Kidney (tissue), 14 donors: Measurements from ENCODE around the gene CCDC187. TPM values are rescaled to one million over a fixed set of nuclear protein-coding genes. Genes with fewer than 3 reads are reported as not detected.

ENCODE experiments used
- DNase-seq, 5 donors: peaks; one replicate each; pipeline ENCODE4 v3.0.0-alpha.2; 2013 to 2020
- FAIRE-seq: peaks from 2 replicates; lab custom pipeline; 2012; peaks lifted over from hg19 to GRCh38; lab: Jason Lieb, UNC
- H3K27ac ChIP-seq, 2 donors: one replicate each; pipeline ENCODE4 v1.7.0; 2013; ENCODE audit warnings: low read depth in 2 of 2, low read length in 2 of 2, inconsistent platforms in 1 of 2
- H3K27me3 ChIP-seq: one replicate; pipeline ENCODE4 v1.7.1; 2013; ENCODE audit warnings: low read length, inconsistent platforms; ENCODE audit not compliant: control insufficient read depth, insufficient read depth
- H3K36me3 ChIP-seq, 3 donors: one replicate each; pipeline versions ENCODE4 v1.7.0 to v1.7.1; 2013; ENCODE audit warnings: low read length in 3 of 3, control low read depth in 1 of 3, inconsistent platforms in 1 of 3; ENCODE audit not compliant: insufficient read depth in 3 of 3, control insufficient read depth in 2 of 3
- H3K4me1 ChIP-seq, 3 donors: one replicate each; pipeline versions ENCODE4 v1.7.0 to v1.7.1; 2013; ENCODE audit warnings: low read length in 3 of 3, inconsistent platforms in 1 of 3, low read depth in 1 of 3; ENCODE audit not compliant: control insufficient read depth in 2 of 3, insufficient read depth in 2 of 3
- H3K4me3 ChIP-seq, 3 donors: one replicate each; pipeline versions ENCODE4 v1.7.0 to v1.8.1; 2013; ENCODE audit warnings: low read length in 3 of 3, control low read depth in 1 of 3, inconsistent platforms in 1 of 3
- H3K9ac ChIP-seq, 3 donors: one replicate each; pipeline versions ENCODE4 v1.7.0 to v1.7.1; 2013; ENCODE audit warnings: low read length in 3 of 3, control low read depth in 1 of 3, inconsistent platforms in 1 of 3
- H3K9me3 ChIP-seq, 3 donors: one replicate each; pipeline versions ENCODE4 v1.7.0 to v1.7.1; 2013; ENCODE audit warnings: low read length in 3 of 3, control low read depth in 1 of 3, inconsistent platforms in 1 of 3; ENCODE audit not compliant: control insufficient read depth in 2 of 3, insufficient read depth in 1 of 3
- intact Hi-C: fragments of 100-400 bp; cut with DNase I; formaldehyde crosslinking; loops from one replicate; pipeline ENCODE4 v1.11.1; 2022
- polyA plus RNA-seq: library from polyadenylated mRNA; stranded (reverse); fragments of 350-450 nt; fragmentation: Illumina TruSeq; extraction: RNeasy Lipid Tissue Mini Kit (QIAGEN cat#74804); gene quantifications from one replicate; pipeline ENCODE4 v1.2.3, GENCODE V29; 2014; ENCODE audit warnings: low read depth, low replicate concordance; ENCODE audit not compliant: insufficient read depth
- total RNA-seq: library from RNA; stranded (reverse); fragmentation: NEBNext Ultra II Directional; extraction: Animal tissue kit (Norgen Biotek cat#: 25700); gene quantifications from one replicate; pipeline ENCODE4 v1.2.1, GENCODE V29; 2021
- TF ChIP-seq, protein P1 (sequence below): IDR thresholded peaks from 3 replicates; pipeline ENCODE4 v1.5.1; 2012; ENCODE audit warnings: mild to moderate bottlenecking, moderate library complexity, borderline replicate concordance; ENCODE audit not compliant: insufficient read depth; ENCODE audit errors: extremely low read depth
- donor health status: control.
- donor health status: control.
- donor health status: control.
- donor health status: control.
- donor health status: control.
- donor health status: DM: yes; HTN: yes; CAD: no.
- donor health status: Normal renal cell carcinoma (clear cell type).

The CCDC187 gene
- total and polyA plus RNA-seq, 2 donors from 2014 or later, result 0.84 to 2.3 TPM

DNA sequence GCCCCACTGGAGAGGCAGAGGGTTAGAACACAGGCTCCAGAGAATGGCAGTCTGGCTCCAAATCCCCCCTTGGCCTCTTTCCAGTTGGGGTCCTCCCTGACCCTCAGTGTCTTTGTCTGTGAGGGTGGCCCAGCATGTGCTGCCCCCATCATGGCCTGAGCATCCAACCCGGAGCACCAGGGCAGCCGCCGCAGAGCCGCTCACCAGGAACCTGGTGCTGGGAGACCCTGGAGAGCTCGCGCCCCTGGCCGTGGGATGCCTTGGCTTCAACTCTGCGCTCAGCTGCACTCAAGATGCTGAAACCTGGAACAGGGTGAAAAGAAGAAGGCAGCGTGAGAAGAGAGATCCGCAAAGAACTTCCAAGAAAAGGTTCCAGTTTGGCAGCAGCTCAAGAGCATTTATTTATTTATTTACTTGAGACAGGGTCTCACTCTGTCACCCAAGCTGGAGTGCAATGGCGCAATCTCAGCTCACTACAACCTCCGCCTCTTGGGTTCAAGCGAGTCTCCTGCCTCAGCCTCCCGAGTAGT, 3.8 kb downstream of the CCDC187 start:
- DNase-seq (peak in 1 of 5 donors; percentile 58), FAIRE-seq (no peak)
- Histone ChIP-seq H3K9ac (no peak overlapping the region), H3K9me3 (no peaks in the 10 kb centered on the region), H3K27ac (no peak overlapping the region), H3K4me1 (peaks cover 0 to 4% (median 0%) of the 10 kb centered on the region in 3 donors), H3K36me3 (no peaks in the 10 kb centered on the region), H3K4me3 (no peak overlapping the region), H3K27me3 (no peaks in the 10 kb centered on the region)
- intact Hi-C loops, result no loop called here
- TF ChIP-seq, protein P1, sequence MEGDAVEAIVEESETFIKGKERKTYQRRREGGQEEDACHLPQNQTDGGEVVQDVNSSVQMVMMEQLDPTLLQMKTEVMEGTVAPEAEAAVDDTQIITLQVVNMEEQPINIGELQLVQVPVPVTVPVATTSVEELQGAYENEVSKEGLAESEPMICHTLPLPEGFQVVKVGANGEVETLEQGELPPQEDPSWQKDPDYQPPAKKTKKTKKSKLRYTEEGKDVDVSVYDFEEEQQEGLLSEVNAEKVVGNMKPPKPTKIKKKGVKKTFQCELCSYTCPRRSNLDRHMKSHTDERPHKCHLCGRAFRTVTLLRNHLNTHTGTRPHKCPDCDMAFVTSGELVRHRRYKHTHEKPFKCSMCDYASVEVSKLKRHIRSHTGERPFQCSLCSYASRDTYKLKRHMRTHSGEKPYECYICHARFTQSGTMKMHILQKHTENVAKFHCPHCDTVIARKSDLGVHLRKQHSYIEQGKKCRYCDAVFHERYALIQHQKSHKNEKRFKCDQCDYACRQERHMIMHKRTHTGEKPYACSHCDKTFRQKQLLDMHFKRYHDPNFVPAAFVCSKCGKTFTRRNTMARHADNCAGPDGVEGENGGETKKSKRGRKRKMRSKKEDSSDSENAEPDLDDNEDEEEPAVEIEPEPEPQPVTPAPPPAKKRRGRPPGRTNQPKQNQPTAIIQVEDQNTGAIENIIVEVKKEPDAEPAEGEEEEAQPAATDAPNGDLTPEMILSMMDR, result no peak

DNA sequence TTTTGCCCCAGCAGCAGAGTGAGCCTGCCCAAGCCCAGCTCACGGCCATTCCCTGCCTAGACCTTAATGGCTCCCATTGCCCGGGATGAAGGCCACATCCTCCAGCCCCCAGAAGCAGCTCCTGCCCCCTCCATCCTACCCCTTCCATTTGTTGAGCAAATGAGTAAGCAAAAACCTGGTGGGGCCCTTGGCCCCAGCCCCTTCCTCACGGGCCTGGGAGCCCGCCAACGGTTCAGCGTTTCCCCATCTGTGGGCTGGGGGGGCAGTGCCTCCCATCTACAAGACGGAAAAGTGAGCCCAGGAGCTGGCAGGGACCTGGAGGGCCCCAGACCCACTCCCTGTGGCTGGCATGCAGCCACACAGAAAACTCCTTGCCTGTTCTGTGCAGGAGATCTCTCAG, 4.4 kb downstream of the CCDC187 start:
- Histone ChIP-seq H3K36me3 (no peaks in the 10 kb centered on the region), H3K27ac (no peak overlapping the region), H3K9ac (no peak overlapping the region), H3K27me3 (no peaks in the 10 kb centered on the region), H3K4me3 (no peak overlapping the region), H3K9me3 (no peaks in the 10 kb centered on the region), H3K4me1 (peaks cover 0 to 4% (median 0%) of the 10 kb centered on the region in 3 donors)
- FAIRE-seq (no peak), DNase-seq (peak in 1 of 5 donors; percentile 43)
- intact Hi-C loops, result no loop called here
- TF ChIP-seq, protein P1, result no peak

DNA sequence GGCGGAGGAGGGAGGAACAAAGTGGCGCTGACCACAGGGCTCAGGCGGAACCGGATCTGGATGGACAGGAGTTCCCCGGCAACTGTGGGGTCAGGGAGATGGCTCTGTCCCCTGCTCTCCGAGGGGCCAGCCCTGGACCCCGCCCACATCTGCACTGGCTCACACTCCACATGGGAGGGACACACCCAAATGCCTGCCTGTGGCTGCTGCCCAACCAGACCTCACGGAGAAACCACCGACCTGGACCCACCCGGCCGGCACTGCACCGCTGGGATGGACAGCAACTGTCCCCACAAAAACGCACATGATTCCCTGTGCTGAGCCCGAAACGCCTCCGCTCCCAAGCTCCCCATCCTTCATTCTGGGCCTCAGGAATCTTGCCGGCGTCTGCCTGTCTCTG, 4.8 kb downstream of the CCDC187 start:
- intact Hi-C loops, result no loop called here
- Histone ChIP-seq H3K9me3 (no peaks in the 10 kb centered on the region), H3K27ac (no peak overlapping the region), H3K4me3 (no peak overlapping the region), H3K27me3 (no peaks in the 10 kb centered on the region), H3K9ac (no peak overlapping the region), H3K4me1 (peaks cover 0 to 4% (median 0%) of the 10 kb centered on the region in 3 donors), H3K36me3 (no peaks in the 10 kb centered on the region)
- peak in 1 of 5 donors; percentile 57 for DNase-seq
- FAIRE-seq, result no peak
- TF ChIP-seq, protein P1, result no peak
